GM12891 (cell line): Measurements from ENCODE around the gene ACKR3.

Source experiments
- POLR2A ChIP-seq: IDR thresholded peaks from 2 replicates; pipeline ENCODE4 v1.6.1; 2011; ENCODE audit warnings: low read depth, low read length, control low read depth
- POLR2AphosphoS5 ChIP-seq: IDR thresholded peaks from 2 replicates; pipeline ENCODE4 v1.6.1; 2011; ENCODE audit warnings: low read depth, low read length, control low read depth

DNA sequence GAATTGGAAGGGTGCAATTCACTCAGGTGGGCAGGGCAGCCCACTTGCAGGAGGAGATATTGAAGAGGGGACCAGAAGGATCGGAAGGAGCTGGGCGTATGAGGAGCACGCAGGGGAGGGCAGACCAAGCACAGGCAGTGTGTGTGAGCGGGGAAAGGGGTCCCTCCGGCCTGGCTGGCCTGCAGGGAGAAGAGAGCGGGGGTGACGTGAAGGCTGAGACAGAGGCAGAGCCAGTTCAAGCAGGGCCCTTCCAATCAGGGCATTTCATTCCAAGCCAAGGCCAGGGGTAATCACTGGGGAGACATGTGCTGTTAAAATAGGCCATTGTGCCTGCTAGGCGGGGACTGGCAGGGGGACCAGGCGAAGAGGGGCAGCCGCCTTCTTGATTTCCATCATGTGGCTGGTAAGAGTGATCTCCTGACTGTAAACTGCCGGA is 62.2 kb downstream of the ACKR3 start:
- no peak for TF ChIP-seq POLR2AphosphoS5
- no peak for TF ChIP-seq POLR2A
